ENCODE results near the gene CGB3. TPM values are rescaled to one million over a fixed set of nuclear protein-coding genes. Genes with fewer than 3 reads are reported as not detected.

CGB3 gene
- polyA plus RNA-seq, 3 donors, result not detected

GRCh38 chr19:48991873-48992580 is 32.1 kb downstream of the CGB3 start:
- peak overlapping the region; percentile 92 to 94 for H3K4me3 Mint-ChIP-seq
- peak overlapping the region; percentile 98 for H3K4me2 ChIP-seq (replicated peaks; ENCODE audit: extremely low read depth, low read length, poor library complexity, severe bottlenecking)
- H3K36me3 ChIP-seq (replicated peaks in 1 of 2; ENCODE audit: control insufficient read depth in 1 of 2, insufficient read depth in 2 of 2, low read length in 2 of 2), result peaks cover 18 to 33% of the 10 kb centered on the region in 2 donors
- TF ChIP-seq CTCF (IDR thresholded peaks at IDR 0.05), result no peak
- peaks cover 65% of the 10 kb centered on the region for H3K79me2 ChIP-seq (ENCODE audit: insufficient read depth, low read length)
- H2AFZ ChIP-seq (ENCODE audit: insufficient read depth, low read depth, low read length, poor library complexity, severe bottlenecking), result peak overlapping the region; percentile 95
- peaks cover 26% of the 10 kb centered on the region for H3K4me1 Mint-ChIP-seq
- 21% methylated on average over 4 of the region's 8 CpGs for WGBS (ENCODE audit: insufficient coverage)
- H3K9me3 Mint-ChIP-seq, result peaks cover 0 to 1% (median 0%) of the 10 kb centered on the region in 7 donors
- H3K36me3 Mint-ChIP-seq, result peaks cover 22 to 45% of the 10 kb centered on the region in 2 donors
- peak overlapping the region; percentile 86 to 94 for H3K27ac ChIP-seq (ENCODE audit: low read depth in 1 of 2, low read length in 2 of 2)
- peaks cover 25 to 40% of the 10 kb centered on the region in 2 donors for H3K4me1 ChIP-seq (ENCODE audit: control insufficient read depth in 1 of 2, insufficient read depth in 2 of 2, low read length in 2 of 2)
- H4K20me1 ChIP-seq (ENCODE audit: insufficient read depth, low read length), result peaks cover 8% of the 10 kb centered on the region
- H3K27me3 Mint-ChIP-seq (ENCODE audit: low read depth in 3 of 3), result peaks cover 0 to 3% (median 0%) of the 10 kb centered on the region in 3 donors
- H3K9ac ChIP-seq (ENCODE audit: insufficient read depth, low read length, poor library complexity, severe bottlenecking), result peak overlapping the region; percentile 85
- intact Hi-C loops (cut with micrococcal nuclease), result loop anchor here in 1 of 2 donors (10.0 kb wide), 1 partner anchor 667 kb away; the partner anchor contains the start of gene EMP3
- peak overlapping the region; percentile 78 to 98 (median 93) for H3K4me3 ChIP-seq (replicated peaks in 1 of 3; ENCODE audit: low read depth in 2 of 3, low read length in 3 of 3)
- DNase-seq, result peak; percentile 39 to 91 (median 50)
- H3K9me3 ChIP-seq (replicated peaks in 1 of 2; ENCODE audit: control insufficient read depth in 1 of 2, insufficient read depth in 1 of 2, low read length in 2 of 2), result no peaks in the 10 kb centered on the region
- peak overlapping the region; percentile 91 to 99 (median 97) for H3K27ac Mint-ChIP-seq
- no peaks in the 10 kb centered on the region for H3K27me3 ChIP-seq (ENCODE audit: control insufficient read depth in 2 of 2, insufficient read depth in 2 of 2, low read length in 2 of 2)

- no peak for TF ChIP-seq CTCF (IDR thresholded peaks at IDR 0.05)
- Mint-ChIP-seq H3K4me3 (no peak overlapping the region), H3K4me1 (peaks cover 26% of the 10 kb centered on the region), H3K27ac (peak overlapping the region in 4 of 7 donors; percentile 59 to 76 (median 70)), H3K9me3 (peaks cover 0 to 1% (median 0%) of the 10 kb centered on the region in 7 donors), H3K36me3 (peaks cover 25 to 50% of the 10 kb centered on the region in 2 donors), H3K27me3 (ENCODE audit: low read depth in 3 of 3) (peaks cover 0 to 5% (median 0%) of the 10 kb centered on the region in 3 donors)
- no peak for DNase-seq
- Histone ChIP-seq H3K4me1 (ENCODE audit: control insufficient read depth in 1 of 2, insufficient read depth in 2 of 2, low read length in 2 of 2) (peaks cover 25 to 40% of the 10 kb centered on the region in 2 donors), H3K27me3 (ENCODE audit: control insufficient read depth in 2 of 2, insufficient read depth in 2 of 2, low read length in 2 of 2) (no peaks in the 10 kb centered on the region), H3K4me2 (replicated peaks; ENCODE audit: extremely low read depth, low read length, poor library complexity, severe bottlenecking) (no peak overlapping the region), H2AFZ (ENCODE audit: insufficient read depth, low read depth, low read length, poor library complexity, severe bottlenecking) (no peak overlapping the region), H3K36me3 (replicated peaks in 1 of 2; ENCODE audit: control insufficient read depth in 1 of 2, insufficient read depth in 2 of 2, low read length in 2 of 2) (peaks cover 18 to 40% of the 10 kb centered on the region in 2 donors), H3K79me2 (ENCODE audit: insufficient read depth, low read length) (peaks cover 60% of the 10 kb centered on the region), H3K9ac (ENCODE audit: insufficient read depth, low read length, poor library complexity, severe bottlenecking) (no peak overlapping the region), H3K9me3 (replicated peaks in 1 of 2; ENCODE audit: control insufficient read depth in 1 of 2, insufficient read depth in 1 of 2, low read length in 2 of 2) (no peaks in the 10 kb centered on the region), H3K27ac (ENCODE audit: low read depth in 1 of 2, low read length in 2 of 2) (peak overlapping the region in 1 of 2 donors; percentile 94), H4K20me1 (ENCODE audit: insufficient read depth, low read length) (peaks cover 8% of the 10 kb centered on the region), H3K4me3 (replicated peaks in 1 of 3; ENCODE audit: low read depth in 2 of 3, low read length in 3 of 3) (no peak overlapping the region)
- intact Hi-C loops (cut with micrococcal nuclease), result loop anchor here in 1 of 2 donors (10.0 kb wide), 1 partner anchor 666 kb away; the partner anchor contains the start of gene EMP3
- WGBS (ENCODE audit: insufficient coverage), result 97% methylated on average over 20 of the region's 22 CpGs
Measured at GRCh38 chr19:48991011-48991609, 33.0 kb downstream of the CGB3 start.
